CD4-positive, alpha-beta T cell (primary cell): ENCODE measurements around the gene CFAP299. TPM values are rescaled to one million over a fixed set of nuclear protein-coding genes. Genes with fewer than 3 reads are reported as not detected.

Experiments used
- ATAC-seq: fragments of 200-7000 bp; cut with Tn5 transposase; one replicate; pipeline ENCODE4 v1.10.0; 2022; ENCODE audit warnings: mild to moderate bottlenecking; ENCODE audit not compliant: poor library complexity
- CTCF ChIA-PET: fragments of 350-600 bp; sonication (Branson Sonifier 250); formaldehyde crosslinking; loops from one replicate; lab custom pipeline; 2021; ENCODE audit warnings: antibody characterized with exemption, inconsistent platforms; lab: Charles Lee
- POLR2A ChIA-PET: fragments of 350-600 bp; sonication (Branson Sonifier 250); formaldehyde crosslinking; loops from one replicate; lab custom pipeline; 2021; ENCODE audit warnings: antibody characterized with exemption, inconsistent platforms; lab: Charles Lee
- DNase-seq, 14 experiments: peaks; one replicate each; pipeline ENCODE4 v3.0.0-alpha.2; 2013 to 2020; ENCODE audit warnings: mixed read lengths in 2 of 14
- H3K27ac ChIP-seq, 2 donors: one replicate each; pipeline versions ENCODE4 v1.5.1 to v1.7.0; 2013; ENCODE audit warnings: low read length in 2 of 2, low read depth in 1 of 2, mild to moderate bottlenecking in 1 of 2
- H3K27me3 ChIP-seq, 2 experiments: 1 replicate in 1 of 2; 2 replicates in 1 of 2; pipeline versions ENCODE4 v1.6.1 to v1.7.0; 2013; ENCODE audit warnings: low read length in 2 of 2, control low read depth in 1 of 2, mild to moderate bottlenecking in 1 of 2, moderate library complexity in 1 of 2; ENCODE audit not compliant: insufficient read depth in 2 of 2, control insufficient read depth in 1 of 2
- H3K36me3 ChIP-seq: one replicate; pipeline ENCODE4 v1.6.1; 2013; ENCODE audit warnings: low read length, control low read depth; ENCODE audit not compliant: insufficient read depth
- H3K4me1 ChIP-seq: one replicate; pipeline ENCODE4 v1.6.1; 2013; ENCODE audit warnings: low read length, control low read depth; ENCODE audit not compliant: insufficient read depth
- H3K4me3 ChIP-seq: one replicate; pipeline ENCODE4 v1.5.1; 2013; ENCODE audit warnings: mild to moderate bottlenecking, low read length, moderate library complexity
- H3K9me3 ChIP-seq, 2 experiments: 1 replicate in 1 of 2; 2 replicates in 1 of 2; pipeline versions ENCODE4 v1.6.1 to v1.7.0; 2013; ENCODE audit warnings: low read length in 2 of 2, mild to moderate bottlenecking in 2 of 2, control low read depth in 1 of 2, moderate library complexity in 1 of 2; ENCODE audit not compliant: control insufficient read depth in 1 of 2, insufficient read depth in 1 of 2
- H3K27ac Mint-ChIP-seq: one replicate; pipeline ENCODE4 v1.8.0; 2020; ENCODE audit warnings: mixed read lengths
- H3K27me3 Mint-ChIP-seq: one replicate; pipeline ENCODE4 v1.8.0; 2021; ENCODE audit warnings: mixed read lengths
- H3K36me3 Mint-ChIP-seq: one replicate; pipeline ENCODE4 v1.8.0; 2021; ENCODE audit warnings: low read depth, mixed read lengths
- H3K4me1 Mint-ChIP-seq: one replicate; pipeline ENCODE4 v1.8.0; 2021; ENCODE audit warnings: low read depth, mixed read lengths
- H3K4me3 Mint-ChIP-seq: one replicate; pipeline ENCODE4 v1.8.0; 2020; ENCODE audit warnings: mild to moderate bottlenecking, mixed read lengths
- H3K9me3 Mint-ChIP-seq: one replicate; pipeline ENCODE4 v1.8.0; 2020; ENCODE audit warnings: mixed read lengths
- intact Hi-C, 2 experiments: fragments of 100-400 bp; cut with DNase I in 1 of 2; cut with micrococcal nuclease in 1 of 2; formaldehyde crosslinking; loops; one replicate each; pipeline versions ENCODE4 v1.15.1 to v1.9.0; 2023 to 2025; cut with DNase I, micrococcal nuclease
- total RNA-seq, 174 experiments: library from RNA in 2 of 174; stranded (reverse) in 2 of 174; gene quantifications; one replicate each; pipeline ENCODE4 v1.2.3 and lab custom pipeline; 2021 to 2026
- TF ChIP-seq, protein P1 (sequence below): fragments of 200-600 bp; IDR thresholded peaks from one replicate; pipeline ENCODE4 v1.8.0; 2022; ENCODE audit warnings: antibody characterized with exemption, mild to moderate bottlenecking

Gene CFAP299
- total RNA-seq, 2 experiments from 2014 or later, result not detected

DNA sequence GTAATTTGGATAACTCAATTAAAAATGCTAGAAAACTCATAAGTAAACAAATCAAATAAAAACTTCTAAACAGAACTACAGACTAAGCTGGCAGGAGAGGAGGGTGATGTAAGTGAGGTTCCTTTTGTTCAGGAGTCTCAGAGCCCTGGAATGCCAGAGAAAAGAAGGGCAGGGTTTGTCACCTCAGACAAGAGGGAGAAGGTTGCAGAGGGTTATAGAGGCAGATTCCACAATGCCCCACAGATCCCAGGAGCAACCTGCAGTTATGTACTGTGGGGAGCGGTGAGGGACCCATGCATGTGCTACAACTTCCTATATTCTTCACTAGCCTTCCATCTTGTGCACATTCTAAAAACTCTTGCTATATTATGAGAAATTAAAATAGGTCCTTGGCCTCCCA lies 129.7 kb downstream of the CFAP299 start:
- ChIA-PET CTCF (no interaction called here), POLR2A (no interaction called here)
- Mint-ChIP-seq H3K27ac (no peak overlapping the region), H3K36me3 (no peaks in the 10 kb centered on the region), H3K4me3 (no peak overlapping the region), H3K9me3 (peaks cover 4% of the 10 kb centered on the region), H3K4me1 (peaks cover 35% of the 10 kb centered on the region), H3K27me3 (no peaks in the 10 kb centered on the region)
- peaks cover 3% of the 10 kb centered on the region for H3K4me1 ChIP-seq
- TF ChIP-seq, protein P1, sequence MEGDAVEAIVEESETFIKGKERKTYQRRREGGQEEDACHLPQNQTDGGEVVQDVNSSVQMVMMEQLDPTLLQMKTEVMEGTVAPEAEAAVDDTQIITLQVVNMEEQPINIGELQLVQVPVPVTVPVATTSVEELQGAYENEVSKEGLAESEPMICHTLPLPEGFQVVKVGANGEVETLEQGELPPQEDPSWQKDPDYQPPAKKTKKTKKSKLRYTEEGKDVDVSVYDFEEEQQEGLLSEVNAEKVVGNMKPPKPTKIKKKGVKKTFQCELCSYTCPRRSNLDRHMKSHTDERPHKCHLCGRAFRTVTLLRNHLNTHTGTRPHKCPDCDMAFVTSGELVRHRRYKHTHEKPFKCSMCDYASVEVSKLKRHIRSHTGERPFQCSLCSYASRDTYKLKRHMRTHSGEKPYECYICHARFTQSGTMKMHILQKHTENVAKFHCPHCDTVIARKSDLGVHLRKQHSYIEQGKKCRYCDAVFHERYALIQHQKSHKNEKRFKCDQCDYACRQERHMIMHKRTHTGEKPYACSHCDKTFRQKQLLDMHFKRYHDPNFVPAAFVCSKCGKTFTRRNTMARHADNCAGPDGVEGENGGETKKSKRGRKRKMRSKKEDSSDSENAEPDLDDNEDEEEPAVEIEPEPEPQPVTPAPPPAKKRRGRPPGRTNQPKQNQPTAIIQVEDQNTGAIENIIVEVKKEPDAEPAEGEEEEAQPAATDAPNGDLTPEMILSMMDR, result no peak
- intact Hi-C loops, result no loop called here
- no peaks in the 10 kb centered on the region for H3K36me3 ChIP-seq
- no peak overlapping the region for H3K27ac ChIP-seq
- no peak overlapping the region for H3K4me3 ChIP-seq
- H3K9me3 ChIP-seq, result no peaks in the 10 kb centered on the region
- DNase-seq, result no peak
- H3K27me3 ChIP-seq, result no peaks in the 10 kb centered on the region
- no peak for ATAC-seq

DNA sequence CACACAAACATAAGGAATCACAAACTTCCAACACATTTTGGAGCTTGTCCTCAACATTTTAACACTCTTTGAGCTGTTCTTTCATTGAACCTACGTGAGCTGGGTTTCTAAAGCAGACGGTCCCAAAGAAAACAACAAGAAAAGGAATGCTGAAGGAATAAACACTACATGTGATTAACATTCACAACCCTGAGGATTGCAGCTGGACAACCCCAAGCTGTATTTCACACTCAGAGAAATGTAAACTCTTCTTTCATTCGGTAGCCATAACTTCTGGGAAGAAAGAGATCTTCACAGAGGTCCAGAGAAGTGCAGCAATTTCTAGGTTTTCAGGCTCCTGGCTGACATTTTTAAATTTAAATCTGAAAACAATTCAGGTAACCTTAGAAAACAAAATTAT lies 130.2 kb downstream of the CFAP299 start:
- Histone ChIP-seq H3K36me3 (no peaks in the 10 kb centered on the region), H3K9me3 (no peaks in the 10 kb centered on the region), H3K27me3 (no peaks in the 10 kb centered on the region), H3K4me3 (no peak overlapping the region), H3K4me1 (peaks cover 3% of the 10 kb centered on the region), H3K27ac (no peak overlapping the region)
- intact Hi-C loops, result no loop called here
- ChIA-PET CTCF (interaction anchor here (0.6 kb wide), 1 partner anchor 120 kb away, joined by 3 read pairs; no protein-coding TSS in a partner anchor), POLR2A (no interaction called here)
- no peak for DNase-seq
- Mint-ChIP-seq H3K36me3 (no peaks in the 10 kb centered on the region), H3K27me3 (no peaks in the 10 kb centered on the region), H3K9me3 (peaks cover 4% of the 10 kb centered on the region), H3K4me3 (no peak overlapping the region), H3K4me1 (peaks cover 30% of the 10 kb centered on the region), H3K27ac (no peak overlapping the region)
- no peak for ATAC-seq
- TF ChIP-seq, protein P1, result no peak

DNA sequence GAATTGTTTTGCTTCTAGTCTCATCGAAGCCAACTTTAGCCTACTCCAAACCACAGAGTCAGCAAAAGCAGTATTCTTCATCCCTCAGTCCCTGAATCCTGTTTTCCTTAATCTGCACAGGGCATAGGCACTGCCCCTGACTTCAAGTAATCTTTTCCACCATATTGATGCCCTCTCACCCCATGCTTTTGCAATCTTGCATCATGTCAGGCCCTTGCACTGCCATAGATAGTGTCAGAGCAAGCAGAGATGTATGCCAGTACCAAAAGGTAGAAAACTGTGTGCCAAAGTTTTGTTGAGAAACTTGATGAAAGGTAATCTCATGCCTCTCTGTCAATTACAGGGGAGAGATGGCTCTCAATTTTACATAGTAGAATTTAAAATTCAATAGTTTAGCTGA lies 131.1 kb downstream of the CFAP299 start:
- CTCF ChIA-PET, result no interaction called here
- Mint-ChIP-seq H3K27ac (no peak overlapping the region), H3K36me3 (no peaks in the 10 kb centered on the region), H3K27me3 (no peaks in the 10 kb centered on the region), H3K4me3 (no peak overlapping the region), H3K9me3 (peaks cover 4% of the 10 kb centered on the region), H3K4me1 (peaks cover 23% of the 10 kb centered on the region)
- POLR2A ChIA-PET, result interaction anchor here (1.2 kb wide), 1 partner anchor 65 kb away, joined by 3 read pairs; no protein-coding TSS in a partner anchor
- Histone ChIP-seq H3K36me3 (no peaks in the 10 kb centered on the region), H3K9me3 (no peaks in the 10 kb centered on the region), H3K27me3 (no peaks in the 10 kb centered on the region), H3K27ac (no peak overlapping the region), H3K4me1 (peaks cover 3% of the 10 kb centered on the region), H3K4me3 (no peak overlapping the region)
- TF ChIP-seq, protein P1, result no peak
- DNase-seq (no peak), ATAC-seq (no peak)
- intact Hi-C loops, result no loop called here
